Hematopoietic multipotent progenitor cell treated with erythropoietin and hydrocortisone succinate and interleukin-3 and kit ligand, for 8 days (in vitro differentiated cells): ENCODE data around the gene MGLL.

Experiments used
- DNase-seq: peaks from one replicate; pipeline ENCODE4 v3.0.0-alpha.2; 2015

Gene MGLL

DNA sequence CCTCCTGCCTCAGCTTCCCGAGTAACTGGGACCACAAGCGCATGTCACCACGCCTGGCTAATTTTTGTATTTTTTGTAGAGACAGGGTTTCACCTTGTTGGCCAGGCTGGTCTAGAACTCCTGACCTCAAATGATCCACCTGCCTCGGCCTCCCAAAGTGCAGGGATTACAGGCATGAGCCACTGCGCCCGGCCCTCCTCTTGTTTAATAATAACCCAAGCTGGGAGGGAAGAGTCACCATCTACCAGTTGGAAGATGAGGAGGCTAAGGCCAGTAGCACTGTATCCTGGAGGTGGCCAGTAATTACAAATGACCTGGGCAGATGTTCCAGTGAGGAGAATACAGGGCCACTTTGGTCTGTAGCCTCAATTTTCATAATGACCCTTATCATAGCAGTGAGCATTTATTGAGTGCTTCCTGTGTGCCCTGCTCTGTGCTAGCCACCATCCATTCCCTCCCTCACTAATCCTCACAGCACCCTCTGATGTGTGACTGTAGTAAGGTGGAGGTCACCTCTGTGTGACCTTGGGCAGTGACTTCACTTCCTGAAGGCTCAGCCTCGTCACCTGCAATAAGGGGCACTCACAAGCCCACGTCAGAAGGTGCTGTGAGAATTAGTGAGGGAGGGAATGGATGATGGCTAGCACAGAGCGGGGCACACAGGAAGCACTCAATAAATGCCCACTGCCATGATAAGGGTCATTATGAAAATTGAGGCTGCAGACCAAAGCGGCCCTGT is 85.3 kb downstream of the MGLL start:
- no peak for DNase-seq

DNA sequence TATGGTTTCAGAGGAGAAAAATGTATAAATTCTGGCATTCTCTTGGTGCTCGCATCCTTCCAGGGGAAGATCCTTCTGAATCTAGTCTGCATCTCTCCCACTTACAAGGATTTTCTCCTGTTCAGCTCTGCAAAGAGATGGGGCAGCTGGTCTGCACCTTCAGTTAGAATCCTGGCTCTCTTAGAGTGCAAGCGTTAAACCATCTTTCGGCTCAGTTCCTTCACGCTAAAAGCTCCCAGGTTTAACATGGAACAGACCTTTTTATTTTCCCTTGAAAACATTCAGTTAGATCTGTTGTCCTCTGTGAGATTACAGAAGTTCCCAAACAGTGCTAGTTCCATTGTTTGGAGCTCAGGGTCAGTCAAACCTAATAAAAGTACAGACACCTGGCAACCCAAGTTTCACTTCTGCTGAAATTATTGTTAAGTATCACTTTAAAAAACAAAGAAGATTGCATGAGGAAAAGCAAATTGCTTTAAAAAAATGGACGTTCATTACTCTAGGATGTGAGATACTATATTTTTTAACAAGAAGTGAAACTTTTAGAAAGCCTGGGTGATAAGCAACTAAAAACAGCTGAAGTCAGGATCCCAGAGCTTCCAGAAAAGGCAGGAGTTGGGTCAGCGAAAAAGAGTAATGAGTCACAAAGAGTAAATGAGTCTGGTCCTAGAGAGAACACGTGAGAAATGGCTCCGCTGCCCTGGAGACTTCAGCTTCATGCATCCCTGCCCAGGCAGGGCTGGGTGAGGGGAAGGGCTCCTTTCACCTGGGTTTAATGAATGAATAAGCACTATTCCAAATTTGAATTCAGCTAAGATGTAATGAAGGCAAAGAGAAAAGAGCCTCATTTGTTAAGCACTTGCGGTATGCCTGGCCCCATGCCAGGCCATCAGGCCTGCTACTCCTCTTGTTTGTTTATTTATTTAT is 86.3 kb downstream of the MGLL start:
- DNase-seq: no peak

DNA sequence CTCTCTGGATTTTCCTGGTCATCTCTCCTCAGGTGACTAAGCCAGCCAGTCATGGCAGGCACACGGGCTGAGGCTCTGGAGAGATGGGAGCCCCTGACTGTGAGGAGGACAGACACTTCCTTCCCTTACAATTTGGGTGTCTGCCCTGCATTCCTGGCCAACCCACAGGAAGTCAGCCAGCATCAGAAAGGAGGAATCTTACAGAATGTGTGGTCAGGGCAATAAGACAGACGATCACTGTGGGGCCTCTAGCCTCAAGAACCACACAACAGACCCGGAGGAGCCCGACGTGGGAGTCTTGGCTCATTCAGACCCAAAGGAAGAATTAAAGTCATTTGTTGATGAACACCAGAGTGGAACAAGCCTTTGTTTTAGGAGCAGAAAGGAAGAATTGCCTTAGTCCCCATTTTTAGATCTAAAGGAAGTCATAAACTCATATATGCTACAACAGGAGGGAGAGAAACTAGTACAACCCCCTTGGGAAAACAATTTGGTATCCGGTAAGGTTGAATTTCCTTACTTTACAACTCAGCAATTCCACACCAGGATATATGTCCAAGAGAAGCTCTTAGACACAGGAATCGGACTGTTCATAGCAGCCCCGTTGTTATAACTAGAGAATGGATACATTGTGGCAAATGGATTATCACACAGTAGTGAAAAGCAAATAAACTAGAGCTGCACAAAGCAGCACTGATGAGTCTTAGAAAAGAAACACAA is 87.4 kb downstream of the MGLL start:
- no peak for DNase-seq

DNA sequence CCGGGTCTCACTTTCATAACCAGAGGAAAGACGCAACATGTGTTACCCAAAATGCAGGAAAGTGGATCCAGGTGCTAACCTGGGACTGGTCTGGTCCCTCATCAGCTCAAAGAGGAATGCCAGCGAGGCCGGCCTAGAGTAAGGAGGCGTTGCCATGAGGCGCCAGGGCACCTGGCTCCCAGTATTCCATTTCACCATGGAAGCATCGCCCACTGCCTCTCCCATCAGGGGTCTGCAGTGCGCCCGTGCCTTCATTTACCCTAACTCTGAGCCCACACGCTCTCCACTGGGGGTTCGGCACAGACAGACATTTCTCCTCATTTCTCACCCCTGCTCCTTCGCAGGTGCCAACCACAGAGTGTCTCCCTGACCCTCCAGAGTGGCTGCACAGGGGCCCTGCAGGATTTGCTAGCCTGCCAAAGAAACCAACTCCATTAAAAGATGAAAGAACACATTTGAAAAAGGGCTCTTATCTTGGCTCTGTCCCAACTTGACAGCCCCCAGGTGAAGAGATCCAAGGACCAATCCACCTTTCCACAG is 88.1 kb downstream of the MGLL start:
- DNase-seq: no peak

DNA sequence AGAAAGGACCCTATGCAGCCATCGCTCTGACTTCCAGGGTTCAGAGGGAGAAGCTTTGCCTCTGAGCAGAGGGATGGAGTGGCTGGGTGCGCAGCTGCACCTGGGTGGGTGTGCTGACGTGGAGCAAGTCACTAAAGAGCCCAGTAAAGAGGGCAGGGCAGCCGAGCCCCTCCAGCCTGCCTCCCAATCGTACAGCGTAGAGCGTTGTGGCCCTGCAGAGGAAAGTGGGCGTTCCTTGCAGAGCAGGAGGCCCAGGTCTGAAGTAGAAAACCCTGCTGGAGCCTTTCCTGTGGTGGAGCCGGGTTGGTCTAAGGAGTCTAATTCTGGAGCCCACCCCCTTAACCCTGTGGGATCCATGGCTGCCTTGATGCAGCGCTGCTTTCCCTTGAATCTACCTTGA is 88.5 kb downstream of the MGLL start:
- DNase-seq: no peak

DNA sequence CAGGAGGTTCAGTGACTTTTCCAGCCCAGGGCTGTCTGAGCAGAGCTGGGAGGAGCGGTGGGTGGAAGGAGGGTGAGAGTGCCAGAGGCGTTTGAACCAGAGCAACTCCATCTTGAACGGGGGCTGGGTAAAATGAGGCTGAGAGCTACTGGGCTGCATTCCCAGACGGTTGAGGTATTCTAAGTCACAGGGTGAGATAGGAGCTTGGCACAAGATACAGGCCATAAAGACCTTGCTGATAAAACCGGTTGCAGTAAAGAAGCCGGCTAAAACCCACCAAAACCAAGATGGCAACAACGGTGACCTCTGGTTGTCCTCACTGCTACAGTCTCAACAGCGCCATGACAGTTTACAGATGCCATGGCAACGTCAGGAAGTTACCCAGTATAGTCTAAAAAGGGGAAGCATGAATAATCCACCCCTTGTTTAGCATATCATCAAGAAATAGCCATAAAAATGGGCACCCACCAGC is 89.4 kb downstream of the MGLL start:
- DNase-seq: peak; percentile 85

DNA sequence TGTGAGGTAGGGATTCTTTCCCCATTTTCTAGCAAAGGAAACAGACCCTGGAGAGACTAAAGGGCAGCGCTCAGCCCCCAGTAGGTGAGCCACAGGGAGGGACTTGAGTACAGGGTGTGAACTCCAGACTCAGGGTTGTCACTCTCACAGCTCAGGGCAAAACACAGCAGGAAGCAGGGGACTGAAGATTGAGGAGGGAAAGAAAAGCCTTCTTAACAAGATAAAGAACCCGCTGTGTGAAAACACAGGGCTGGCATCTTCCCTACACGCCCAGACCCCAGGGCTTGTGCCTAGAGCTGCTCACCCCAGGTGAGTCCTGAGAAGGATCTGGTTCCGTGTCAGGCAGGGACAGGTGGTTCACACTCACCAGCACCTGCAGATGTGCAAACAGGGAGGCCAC is 90.0 kb downstream of the MGLL start:
- peak; percentile 80 for DNase-seq

DNA sequence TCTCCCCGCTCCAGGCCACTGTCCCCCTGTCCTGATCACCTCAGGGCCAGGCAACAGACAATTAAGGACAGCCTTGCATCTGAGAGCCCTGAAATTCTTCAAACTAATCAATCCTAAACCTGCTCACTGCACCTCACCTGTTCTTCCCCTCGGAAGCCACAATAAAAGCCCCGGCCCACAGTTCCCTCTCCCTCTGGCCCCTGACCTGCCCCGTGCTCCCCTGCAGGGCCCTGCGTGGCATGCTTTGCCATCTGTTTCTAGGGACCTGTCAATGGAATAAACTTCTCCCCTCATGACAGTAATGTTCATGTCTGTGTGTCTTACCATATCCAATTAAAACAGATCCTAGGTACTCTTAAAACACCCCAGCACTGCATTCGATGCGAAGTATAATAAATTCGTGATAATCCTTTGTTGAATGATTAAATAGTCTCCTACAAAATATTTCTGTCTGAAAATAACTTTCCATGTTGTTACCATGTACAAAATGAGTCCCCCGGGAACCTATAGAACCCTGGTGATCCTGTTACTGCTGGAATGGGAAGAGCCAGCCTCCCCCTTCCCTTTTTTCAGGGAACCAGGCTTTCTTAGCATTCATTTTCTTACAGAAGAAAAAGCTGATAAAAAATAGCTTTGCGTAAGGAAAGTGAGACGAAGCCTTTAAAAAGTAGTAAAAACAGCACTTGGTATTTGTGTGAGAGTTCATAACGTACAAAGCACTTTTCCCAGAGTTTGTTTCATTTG is 90.6 kb downstream of the MGLL start:
- no peak for DNase-seq

DNA sequence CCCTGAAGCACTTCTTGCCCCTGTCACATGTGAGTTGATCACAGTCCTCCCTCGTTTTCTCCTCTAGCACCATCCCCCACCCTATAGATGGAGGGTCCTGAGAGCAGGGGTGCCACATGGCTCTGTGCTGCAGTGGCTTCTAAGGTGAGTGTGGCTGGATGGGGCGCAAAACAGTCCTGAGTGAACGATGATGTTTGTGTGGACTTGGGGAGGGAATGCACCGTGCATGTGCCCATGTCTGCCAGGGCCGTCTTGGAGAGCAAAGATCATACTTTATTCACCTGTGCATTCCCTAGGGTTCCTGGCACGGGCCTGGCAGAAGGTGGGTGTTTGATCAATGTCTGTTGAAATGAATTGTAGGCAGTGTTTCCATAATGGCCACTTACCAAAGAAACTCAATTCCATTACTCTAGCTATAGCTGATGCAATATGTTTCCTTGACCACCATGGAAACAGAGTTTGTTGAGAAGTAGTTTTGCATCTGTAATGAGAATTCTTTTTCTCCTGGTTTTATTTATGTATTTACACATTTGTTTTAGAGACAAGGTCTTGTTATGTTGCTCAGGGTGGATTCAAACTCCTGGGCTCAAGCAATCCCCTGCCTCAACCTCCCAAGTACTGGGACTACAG is 91.5 kb downstream of the MGLL start:
- no peak for DNase-seq

DNA sequence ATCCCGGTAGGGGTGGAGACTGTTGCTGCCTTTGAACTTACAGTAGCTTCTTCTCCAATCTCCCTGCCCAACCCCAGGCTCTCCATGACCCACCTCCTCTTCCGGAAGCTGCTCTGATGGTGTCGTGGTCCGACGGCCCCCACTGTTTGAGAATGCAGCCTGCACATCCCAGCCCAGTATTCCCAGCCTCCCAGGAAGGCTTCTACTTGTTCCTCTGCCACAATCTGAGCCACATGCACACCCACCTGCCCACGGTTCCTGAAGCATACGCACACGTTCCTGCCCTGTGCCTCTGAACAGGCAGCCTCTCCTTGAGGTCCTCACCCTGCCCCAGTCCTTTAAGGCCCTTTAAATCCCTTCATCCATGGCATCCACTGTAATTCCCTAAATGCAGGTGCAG is 92.1 kb downstream of the MGLL start:
- no peak for DNase-seq

DNA sequence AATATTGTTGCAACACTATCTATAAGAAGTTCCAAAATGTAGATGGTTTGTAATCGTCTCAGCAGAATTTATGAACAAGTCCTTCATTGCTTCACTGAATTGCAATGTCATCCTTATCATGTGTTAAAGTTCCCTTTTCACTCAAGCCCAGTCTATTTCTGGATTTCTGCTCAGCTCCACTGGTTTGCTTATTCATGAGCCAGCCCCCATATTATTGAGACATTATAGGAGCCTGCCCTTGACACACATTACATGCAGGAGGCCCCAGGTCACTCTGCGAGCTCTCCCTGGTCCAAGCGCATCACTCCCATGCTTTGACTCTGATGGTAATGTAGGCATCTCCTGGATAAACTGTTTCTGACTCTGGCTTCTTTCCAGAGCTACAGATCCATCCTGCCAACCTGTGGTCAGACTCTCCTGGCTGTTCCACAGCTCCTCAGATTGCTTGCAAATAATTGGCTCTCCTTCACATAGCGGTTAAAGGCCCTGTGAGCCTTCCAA is 92.7 kb downstream of the MGLL start:
- peak; percentile 62 for DNase-seq

DNA sequence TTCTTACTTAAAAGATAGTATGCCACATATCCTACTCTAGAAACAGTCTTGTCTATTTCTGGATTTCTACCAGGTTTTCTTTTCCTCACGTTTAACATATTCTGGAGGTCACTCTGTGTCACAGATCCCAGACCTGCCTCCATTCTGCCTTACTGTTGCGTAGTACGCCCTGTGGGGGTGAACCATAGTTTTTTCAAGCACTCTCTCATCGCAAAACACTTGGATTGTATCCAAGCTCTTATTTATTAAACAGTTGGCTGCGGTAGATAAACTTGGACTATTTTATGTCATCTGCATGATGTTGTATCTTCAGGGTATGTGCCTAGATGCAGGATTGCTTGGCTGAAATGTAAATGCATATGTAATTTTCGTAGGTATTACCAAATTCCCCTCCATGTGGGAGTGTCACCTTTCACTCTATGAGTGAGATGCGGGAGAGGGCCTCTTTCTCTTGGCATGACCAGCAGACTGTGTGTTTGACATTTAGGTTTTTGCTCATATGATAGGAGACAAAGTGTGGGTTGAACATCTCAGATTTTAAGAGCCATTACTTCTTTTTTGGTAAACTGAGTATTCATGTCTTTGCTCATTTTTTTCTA is 93.8 kb downstream of the MGLL start:
- DNase-seq: peak; percentile 88

DNA sequence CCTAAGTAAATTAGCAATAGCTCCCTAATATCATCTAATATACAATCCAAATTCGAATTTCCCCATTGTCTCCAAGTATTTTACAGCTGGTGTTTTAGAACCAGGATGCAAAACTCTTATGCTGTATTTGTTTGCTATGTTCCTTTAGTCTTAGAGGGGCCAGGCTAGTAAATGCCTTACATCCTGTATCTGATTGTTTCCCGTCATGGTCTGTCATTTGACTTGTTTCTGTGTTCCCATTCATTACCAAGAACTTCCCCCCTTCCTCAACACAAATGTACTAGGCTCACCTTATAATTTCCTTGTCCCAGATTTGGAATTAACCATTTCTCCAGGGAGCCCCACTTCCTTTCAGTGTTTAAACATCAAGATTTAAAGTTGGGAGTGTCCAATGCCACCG is 95.4 kb downstream of the MGLL start:
- DNase-seq: no peak

DNA sequence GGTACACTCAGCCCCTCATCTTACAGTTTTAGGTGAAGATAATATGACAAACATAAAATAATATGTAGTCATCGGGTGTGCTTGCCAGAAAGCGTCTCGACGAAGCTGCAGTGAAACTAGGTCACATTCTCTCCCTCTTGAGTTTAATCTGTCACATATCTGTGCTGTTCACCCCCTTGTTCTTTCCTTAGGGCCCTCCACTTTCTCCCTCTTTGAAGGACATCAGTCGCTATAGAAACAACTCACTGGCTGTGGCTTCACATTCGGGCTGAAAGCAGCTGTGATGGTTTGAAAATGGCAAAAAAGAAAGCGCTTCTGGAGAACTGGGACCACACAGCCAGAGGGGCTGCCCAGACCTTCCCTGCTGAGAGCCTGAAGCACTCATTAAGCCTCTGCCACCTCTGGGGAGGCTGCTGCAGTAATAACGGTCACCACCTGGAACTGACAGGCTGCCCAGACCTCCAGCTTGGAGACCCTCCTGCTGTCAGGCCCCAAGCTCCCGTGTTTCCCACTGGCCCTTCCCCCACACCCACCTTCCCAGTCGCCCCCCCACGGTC is 99.2 kb downstream of the MGLL start:
- DNase-seq: no peak

DNA sequence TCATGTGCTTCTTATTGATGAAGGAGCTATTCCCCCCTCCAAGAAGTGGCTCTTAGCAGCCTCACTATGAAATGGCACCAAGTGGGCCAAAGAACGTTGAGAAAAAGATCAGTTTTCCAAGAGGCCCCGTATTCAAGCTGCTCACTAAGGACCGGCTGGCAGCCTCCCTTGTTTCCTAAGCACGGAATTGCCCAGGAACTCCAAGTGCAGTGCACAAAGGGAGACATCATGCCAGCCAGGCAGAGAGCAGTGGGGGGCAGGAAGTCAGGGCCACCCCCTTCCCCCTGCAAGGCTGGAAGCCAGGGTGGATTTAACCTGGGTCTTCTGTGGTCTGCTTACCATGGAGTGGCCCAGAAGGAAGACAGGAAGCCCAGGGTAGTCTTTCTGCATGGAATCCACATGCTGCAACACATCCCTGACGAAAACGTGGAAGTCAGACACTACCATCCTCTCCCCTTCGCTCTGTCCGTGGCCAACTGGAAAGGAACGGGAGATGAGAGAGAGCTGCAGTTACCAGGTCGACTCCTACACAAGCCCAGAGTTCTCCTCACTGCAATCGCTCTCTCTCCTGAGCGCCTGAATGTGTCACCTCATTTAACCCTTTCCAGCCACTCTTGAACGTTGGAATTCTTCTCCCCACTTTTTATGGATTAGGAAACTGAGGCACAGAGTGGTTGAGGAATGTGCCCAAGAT is 100.1 kb downstream of the MGLL start:
- DNase-seq: no peak

DNA sequence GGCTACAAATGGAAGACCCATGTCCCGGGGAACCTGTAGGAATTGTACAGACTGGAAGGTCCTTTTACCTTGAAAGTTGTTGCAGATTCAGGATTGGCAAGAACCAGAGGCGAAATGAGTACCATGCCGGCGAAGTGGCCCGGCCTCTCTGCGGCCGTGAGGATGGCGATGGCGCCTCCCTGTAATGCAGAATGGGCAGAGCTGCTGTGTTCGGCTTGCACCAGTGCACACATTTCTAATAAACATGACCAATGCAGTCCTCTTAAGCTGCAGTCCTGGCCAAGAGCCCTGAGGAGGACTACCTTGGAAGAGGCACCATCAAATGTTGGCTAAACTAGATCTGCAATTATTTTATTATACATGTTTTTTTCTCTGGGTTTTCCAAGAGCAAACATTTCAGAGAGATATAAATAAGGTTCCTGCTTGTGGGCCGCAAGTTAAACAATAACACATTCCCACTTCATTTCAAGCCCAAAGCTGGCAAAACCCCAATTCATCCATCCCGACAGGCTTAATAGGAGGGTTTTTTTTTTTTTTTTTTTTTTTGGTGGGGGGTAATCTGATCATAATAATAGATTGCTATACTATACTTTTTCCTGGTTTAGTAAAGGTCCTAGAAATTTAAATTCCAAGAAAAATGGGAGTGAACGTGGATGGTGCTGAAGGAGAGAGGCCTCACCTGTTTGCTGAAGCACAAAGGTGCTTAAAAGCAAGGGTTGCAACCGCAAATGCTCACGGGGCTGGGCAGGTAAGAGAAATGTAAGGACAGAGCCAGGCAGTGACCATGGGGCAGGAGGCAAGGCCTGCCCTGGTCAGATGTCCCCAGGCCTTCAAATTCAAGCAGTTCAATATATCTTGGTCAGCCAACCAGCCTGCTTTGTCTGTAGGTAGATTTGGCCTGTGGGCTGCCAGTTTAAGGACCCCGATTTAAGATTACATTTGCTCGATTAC is 101.1 kb downstream of the MGLL start:
- no peak for DNase-seq

DNA sequence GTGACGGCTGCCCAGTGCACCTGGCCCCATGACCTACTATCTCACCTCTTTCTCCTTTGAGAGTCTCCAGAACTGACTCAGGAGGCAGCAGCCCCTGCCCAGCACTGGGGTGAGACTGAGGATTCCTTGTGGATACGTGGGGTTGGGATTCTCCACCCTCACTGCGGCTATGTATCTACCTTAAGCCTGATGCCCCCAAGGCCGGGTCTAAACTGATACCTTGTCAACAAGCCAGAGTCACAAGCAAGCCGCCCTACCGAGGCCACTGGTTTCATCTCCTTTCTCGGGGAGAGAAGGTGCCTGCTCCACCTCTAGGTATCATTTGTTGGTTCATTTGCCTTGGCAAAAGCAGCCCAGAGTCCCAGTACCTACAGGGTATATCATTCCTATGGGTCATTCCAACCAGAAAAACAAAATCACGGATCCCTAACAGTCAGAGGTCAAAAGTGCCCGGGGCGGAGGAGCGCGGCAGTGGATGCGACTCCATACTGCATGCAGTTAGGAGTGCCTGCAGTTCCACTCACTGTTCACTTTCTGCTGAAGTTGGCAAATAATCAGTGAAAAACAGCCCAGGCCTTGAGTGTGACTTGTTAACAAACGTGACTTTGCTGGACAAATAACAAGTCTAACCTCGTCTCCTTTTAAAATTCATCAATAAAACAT is 102.0 kb downstream of the MGLL start:
- DNase-seq: no peak

DNA sequence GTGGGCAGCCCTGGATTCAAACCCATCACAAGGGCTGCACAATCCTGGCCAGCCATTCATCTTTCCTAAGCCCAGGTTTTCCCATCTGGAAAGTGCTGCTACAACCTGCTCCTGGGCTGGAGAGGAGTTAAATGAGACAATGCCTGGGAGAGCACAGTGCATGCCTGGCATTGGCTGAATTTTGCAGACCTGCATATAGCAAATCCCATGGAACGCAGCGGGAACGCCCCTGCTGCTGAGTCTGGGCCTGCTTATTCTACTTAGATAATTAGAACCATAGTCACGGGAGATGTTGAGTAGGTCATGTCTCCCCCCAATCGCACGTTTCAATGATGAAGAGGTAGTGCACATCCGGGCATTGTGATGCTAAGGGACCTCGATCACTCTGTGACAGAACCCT is 102.9 kb downstream of the MGLL start:
- DNase-seq: no peak

DNA sequence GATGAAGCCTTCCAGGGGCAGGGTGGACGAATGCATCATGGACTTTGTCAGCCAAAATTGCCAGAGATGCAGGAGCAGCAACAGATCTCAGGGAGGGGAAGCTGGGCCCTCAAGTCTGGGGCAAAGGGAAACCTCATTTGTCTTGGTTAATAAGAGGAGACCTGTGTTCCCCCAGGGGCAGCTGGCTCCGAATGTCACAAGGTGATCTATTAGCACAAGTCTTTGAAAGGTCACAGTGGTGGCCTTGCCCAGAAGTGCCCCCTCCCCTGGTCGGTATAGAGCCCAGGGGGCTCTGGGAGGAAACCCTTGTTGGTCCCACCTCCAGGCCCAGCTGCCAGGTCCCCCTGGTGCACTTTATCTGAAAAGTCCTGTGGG is 103.4 kb downstream of the MGLL start:
- DNase-seq: no peak
